ENCODE results near the gene ACBD6.

The ACBD6 gene

GRCh38 chr1:180500689-180501088 lies 1.7 kb downstream of the ACBD6 start:
- peaks cover 5% of the 10 kb centered on the region; the same call in 1 of the 2 replicates for H4K20me1 ChIP-seq (ENCODE audit: control insufficient read depth, insufficient read depth, low read depth, low read length)
- peaks cover 47% of the 10 kb centered on the region for H3K36me3 ChIP-seq (ENCODE audit: control insufficient read depth, low read length)
- no peak overlapping the region for H3K27ac ChIP-seq (ENCODE audit: low read depth, low read length)
- peak overlapping the region; percentile 78 for H3K4me2 ChIP-seq (ENCODE audit: low read length)
- H3K9me2 ChIP-seq (replicated peaks; ENCODE audit: control insufficient read depth, low read length): no peaks in the 10 kb centered on the region
- TF ChIP-seq CTCF (IDR thresholded peaks at IDR 0.05; ENCODE audit: low read depth, low read length, poor library complexity, severe bottlenecking) (no peak), EZH2phosphoT487 (IDR thresholded peaks at IDR 0.05; ENCODE audit: borderline replicate concordance, low read length) (no peak)
- peak overlapping the region; percentile 99 for H3K4me3 ChIP-seq (ENCODE audit: low read length)
- peaks cover 61% of the 10 kb centered on the region for H3K79me2 ChIP-seq (ENCODE audit: control insufficient read depth, low read length)
- H3K9me3 ChIP-seq (ENCODE audit: control insufficient read depth, insufficient read depth, low read length): no peaks in the 10 kb centered on the region
- H3K4me1 ChIP-seq (ENCODE audit: control insufficient read depth, low read length): peaks cover 34% of the 10 kb centered on the region
- no peaks in the 10 kb centered on the region for H3K27me3 ChIP-seq (ENCODE audit: control insufficient read depth, low read length)
- H3F3A ChIP-seq (ENCODE audit: control insufficient read depth, insufficient read depth): peaks cover 8% of the 10 kb centered on the region; the same call in 1 of the 2 replicates

GRCh38 chr1:180498594-180498993 lies 3.8 kb downstream of the ACBD6 start:
- H3K4me2 ChIP-seq (ENCODE audit: low read length): no peak overlapping the region
- H3F3A ChIP-seq (ENCODE audit: control insufficient read depth, insufficient read depth): peaks cover 8% of the 10 kb centered on the region
- peaks cover 30% of the 10 kb centered on the region for H3K4me1 ChIP-seq (ENCODE audit: control insufficient read depth, low read length)
- no peaks in the 10 kb centered on the region for H3K9me3 ChIP-seq (ENCODE audit: control insufficient read depth, insufficient read depth, low read length)
- no peak overlapping the region for H3K27ac ChIP-seq (ENCODE audit: low read depth, low read length)
- H3K36me3 ChIP-seq (ENCODE audit: control insufficient read depth, low read length): peaks cover 67% of the 10 kb centered on the region
- H3K4me3 ChIP-seq (ENCODE audit: low read length): no peak overlapping the region
- peaks cover 68% of the 10 kb centered on the region for H3K79me2 ChIP-seq (ENCODE audit: control insufficient read depth, low read length)
- peaks cover 5% of the 10 kb centered on the region; the same call in 1 of the 2 replicates for H4K20me1 ChIP-seq (ENCODE audit: control insufficient read depth, insufficient read depth, low read depth, low read length)
- H3K9me2 ChIP-seq (replicated peaks; ENCODE audit: control insufficient read depth, low read length): no peaks in the 10 kb centered on the region
- no peaks in the 10 kb centered on the region for H3K27me3 ChIP-seq (ENCODE audit: control insufficient read depth, low read length)
- TF ChIP-seq EZH2phosphoT487 (IDR thresholded peaks at IDR 0.05; ENCODE audit: borderline replicate concordance, low read length) (no peak), CTCF (IDR thresholded peaks at IDR 0.05; ENCODE audit: low read depth, low read length, poor library complexity, severe bottlenecking) (no peak)

GRCh38 chr1:180497826-180498225 lies 4.6 kb downstream of the ACBD6 start:
- Histone ChIP-seq H3K27me3 (ENCODE audit: control insufficient read depth, low read length) (no peaks in the 10 kb centered on the region), H3K4me1 (ENCODE audit: control insufficient read depth, low read length) (peaks cover 25% of the 10 kb centered on the region), H3K4me2 (ENCODE audit: low read length) (no peak overlapping the region), H3K4me3 (ENCODE audit: low read length) (no peak overlapping the region), H3K27ac (ENCODE audit: low read depth, low read length) (no peak overlapping the region), H3K9me3 (ENCODE audit: control insufficient read depth, insufficient read depth, low read length) (no peaks in the 10 kb centered on the region), H3K9me2 (replicated peaks; ENCODE audit: control insufficient read depth, low read length) (no peaks in the 10 kb centered on the region), H3F3A (ENCODE audit: control insufficient read depth, insufficient read depth) (peaks cover 2% of the 10 kb centered on the region), H3K79me2 (ENCODE audit: control insufficient read depth, low read length) (peaks cover 68% of the 10 kb centered on the region), H3K36me3 (ENCODE audit: control insufficient read depth, low read length) (peaks cover 72% of the 10 kb centered on the region), H4K20me1 (ENCODE audit: control insufficient read depth, insufficient read depth, low read depth, low read length) (peaks cover 5% of the 10 kb centered on the region; the same call in 1 of the 2 replicates)
- TF ChIP-seq EZH2phosphoT487 (IDR thresholded peaks at IDR 0.05; ENCODE audit: borderline replicate concordance, low read length) (no peak), CTCF (IDR thresholded peaks at IDR 0.05; ENCODE audit: low read depth, low read length, poor library complexity, severe bottlenecking) (no peak)

Measured in DOHH2 (cell line).